Measurements from ENCODE around the gene ZEB2. TPM values are rescaled to one million over a fixed set of nuclear protein-coding genes. Genes with fewer than 3 reads are reported as not detected.

The ZEB2 gene
- total and polyA plus RNA-seq, 2 of the 8 experiments (the other 6 are each of a cell fraction or from before 2014, with no cell fraction given) = 0.38 TPM; not detected in 1

GRCh38 chr2:144445196-144445595 lies 74.7 kb downstream of the ZEB2 start (continued):
- TF ChIP-seq SIRT6 (IDR thresholded peaks at IDR 0.05; ENCODE audit: low read length) (no peak), TCF12 (IDR thresholded peaks at IDR 0.05; ENCODE audit: low read depth, low read length) (peak; percentile 80), POU5F1 (IDR thresholded peaks at IDR 0.05; ENCODE audit: low read depth, low read length) (peak; percentile 72; the same call in 1 of the 2 replicates), HDAC2 (IDR thresholded peaks at IDR 0.05; ENCODE audit: borderline replicate concordance in 1 of 2, low read depth in 2 of 2, low read length in 2 of 2) (0 out of 4 replicates have a peak, but pooled peaks of 1 of the 2 experiments have one; percentile 38)
